Neural progenitor cell (in vitro differentiated cells): Measurements from ENCODE around the gene COL20A1.
"Not testable (repeated sequence)": the region's sequence is repeated elsewhere in the genome, so short reads cannot be mapped to it uniquely, and the experiment has no call there.

Experiments
- CTCF ChIP-seq: fragments of 200-600 bp; sonication (generic); IDR thresholded peaks from 2 replicates; pipeline ENCODE4 v1.5.1; 2017; ENCODE audit warnings: antibody characterized with exemption, mild to moderate bottlenecking
- EZH2 ChIP-seq: fragments of 200-600 bp; sonication (generic); IDR thresholded peaks from 2 replicates; pipeline ENCODE4 v1.6.1; 2017; ENCODE audit warnings: antibody characterized with exemption, mild to moderate bottlenecking, moderate library complexity
- EZH2phosphoT487 ChIP-seq: fragments of 200-600 bp; sonication (generic); IDR thresholded peaks from 2 replicates; pipeline ENCODE4 v1.6.1; 2017; ENCODE audit warnings: antibody characterized with exemption

DNA sequence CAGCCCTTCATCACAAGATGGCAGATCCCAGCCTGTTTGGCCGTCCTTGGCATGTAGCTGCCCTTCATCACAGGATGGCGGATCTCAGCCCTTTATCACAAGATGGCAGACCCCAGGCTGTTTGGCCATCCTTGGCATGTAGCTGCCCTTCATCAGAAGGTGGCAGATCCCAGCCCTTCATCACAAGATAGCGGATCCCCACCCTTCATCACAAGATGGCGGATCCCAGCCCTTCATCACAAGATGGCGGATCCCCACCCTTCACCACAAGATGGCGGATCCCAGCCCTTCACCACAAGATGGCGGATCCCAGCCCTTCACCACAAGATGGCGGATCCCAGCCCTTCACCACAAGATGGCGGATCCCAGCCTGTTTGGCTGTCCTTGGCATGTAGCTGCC, 42.1 kb downstream of the COL20A1 start:
- not testable (repeated sequence) for TF ChIP-seq CTCF, EZH2, EZH2phosphoT487
